ENCODE data around the gene WAPL. TPM values are rescaled to one million over a fixed set of nuclear protein-coding genes. Genes with fewer than 3 reads are reported as not detected.

The WAPL gene
- total RNA-seq, 3 donors from 2014 or later = 32.9 to 37.2 (median 34.0) TPM

- intact Hi-C loops (cut with DNase I, micrococcal nuclease) = no loop called here
- H3K4me1 ChIP-seq (ENCODE audit: low read depth) = peaks cover 34% of the 10 kb centered on the region
These were observed 2.8 kb downstream of the WAPL start for GRCh38 chr10:86518781-86519180.

GRCh38 chr10:86512137-86512536 lies 9.5 kb downstream of the WAPL start:
- Histone ChIP-seq H3K4me1 (ENCODE audit: low read depth) (no peaks in the 10 kb centered on the region), H3K4me3 (no peak overlapping the region), H3K36me3 (ENCODE audit: low read depth) (no peaks in the 10 kb centered on the region), H3K9me3 (no peaks in the 10 kb centered on the region)
- intact Hi-C loops (cut with DNase I, micrococcal nuclease) = no loop called here
- ATAC-seq (no peak), DNase-seq (no peak)
- no peak for TF ChIP-seq CTCF (IDR thresholded peaks at IDR 0.05)

More at GRCh38 chr10:86518781-86519180, 2.8 kb downstream of the WAPL start:
- Histone ChIP-seq H3K36me3 (ENCODE audit: low read depth) (no peaks in the 10 kb centered on the region), H3K4me3 (no peak overlapping the region), H3K9me3 (no peaks in the 10 kb centered on the region)
- TF ChIP-seq CTCF (IDR thresholded peaks at IDR 0.05) = no peak
- DNase-seq (no peak), ATAC-seq (no peak)

GRCh38 chr10:86511027-86511865 lies 10.3 kb downstream of the WAPL start:
- Histone ChIP-seq H3K9me3 (no peaks in the 10 kb centered on the region), H3K4me1 (ENCODE audit: low read depth) (no peaks in the 10 kb centered on the region), H3K4me3 (no peak overlapping the region), H3K36me3 (ENCODE audit: low read depth) (no peaks in the 10 kb centered on the region)
- no peak for TF ChIP-seq CTCF (IDR thresholded peaks at IDR 0.05)
- ATAC-seq = no peak
- intact Hi-C loops (cut with DNase I, micrococcal nuclease) = no loop called here
- no peak for DNase-seq

DNA sequence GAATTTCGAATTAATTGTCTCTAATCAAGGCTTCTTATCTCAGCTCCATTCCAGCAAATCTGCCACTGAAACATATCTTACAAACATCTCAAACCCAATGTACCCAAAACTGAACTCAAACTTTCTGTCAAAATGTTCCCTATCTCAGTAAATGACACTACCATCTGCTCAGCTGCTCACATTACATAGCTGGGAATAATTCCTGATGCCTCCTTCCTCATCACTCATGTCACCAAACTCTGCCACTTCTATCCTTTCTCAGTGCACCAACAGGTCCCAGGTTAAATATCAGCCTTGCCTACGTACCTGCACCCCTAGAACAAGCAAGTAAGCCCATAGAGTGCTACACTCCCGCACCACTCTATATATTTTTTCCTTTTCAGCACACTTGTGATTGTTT lies 12.4 kb downstream of the WAPL start:
- DNase-seq (no peak), ATAC-seq (no peak)
- Histone ChIP-seq H3K36me3 (ENCODE audit: low read depth) (no peaks in the 10 kb centered on the region), H3K4me1 (ENCODE audit: low read depth) (no peaks in the 10 kb centered on the region), H3K9me3 (no peaks in the 10 kb centered on the region), H3K4me3 (no peak overlapping the region)
- TF ChIP-seq CTCF (IDR thresholded peaks at IDR 0.05) = no peak
- intact Hi-C loops (cut with DNase I, micrococcal nuclease) = no loop called here

DNA sequence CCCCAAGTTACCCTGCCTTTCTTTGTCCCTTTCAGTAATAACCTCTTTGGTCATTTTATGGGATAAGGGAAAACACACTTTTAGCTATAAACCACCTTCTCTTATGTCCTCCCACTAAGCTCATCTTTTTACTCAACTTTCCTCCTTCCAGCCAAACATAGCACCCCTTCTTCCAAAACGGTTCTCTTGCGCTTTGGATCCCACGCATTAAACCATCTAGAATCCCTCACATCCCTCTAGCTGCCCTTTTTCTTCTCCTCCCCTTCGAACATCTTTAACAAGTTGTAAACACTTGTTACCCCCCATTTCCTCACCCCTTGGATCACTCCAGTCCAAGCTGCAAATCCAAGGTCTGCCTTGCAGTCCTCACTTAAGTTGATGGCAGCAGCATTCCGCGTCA lies 13.4 kb downstream of the WAPL start:
- no peaks in the 10 kb centered on the region for H3K36me3 ChIP-seq (ENCODE audit: low read depth)
- no peak for ATAC-seq

More for the DNA sequence above, 13.4 kb downstream of the WAPL start:
- intact Hi-C loops (cut with DNase I, micrococcal nuclease) = no loop called here
- Histone ChIP-seq H3K4me1 (ENCODE audit: low read depth) (no peaks in the 10 kb centered on the region), H3K4me3 (no peak overlapping the region), H3K9me3 (no peaks in the 10 kb centered on the region)
- DNase-seq = no peak
- TF ChIP-seq CTCF (IDR thresholded peaks at IDR 0.05) = no peak

All from mucosa of descending colon (tissue), 3 donors.